ENCODE data around the gene ELMO1.

GRCh38 chr7:36865019-36865418, 583.6 kb downstream of the ELMO1 start:
- TF ChIP-seq, protein P1, sequence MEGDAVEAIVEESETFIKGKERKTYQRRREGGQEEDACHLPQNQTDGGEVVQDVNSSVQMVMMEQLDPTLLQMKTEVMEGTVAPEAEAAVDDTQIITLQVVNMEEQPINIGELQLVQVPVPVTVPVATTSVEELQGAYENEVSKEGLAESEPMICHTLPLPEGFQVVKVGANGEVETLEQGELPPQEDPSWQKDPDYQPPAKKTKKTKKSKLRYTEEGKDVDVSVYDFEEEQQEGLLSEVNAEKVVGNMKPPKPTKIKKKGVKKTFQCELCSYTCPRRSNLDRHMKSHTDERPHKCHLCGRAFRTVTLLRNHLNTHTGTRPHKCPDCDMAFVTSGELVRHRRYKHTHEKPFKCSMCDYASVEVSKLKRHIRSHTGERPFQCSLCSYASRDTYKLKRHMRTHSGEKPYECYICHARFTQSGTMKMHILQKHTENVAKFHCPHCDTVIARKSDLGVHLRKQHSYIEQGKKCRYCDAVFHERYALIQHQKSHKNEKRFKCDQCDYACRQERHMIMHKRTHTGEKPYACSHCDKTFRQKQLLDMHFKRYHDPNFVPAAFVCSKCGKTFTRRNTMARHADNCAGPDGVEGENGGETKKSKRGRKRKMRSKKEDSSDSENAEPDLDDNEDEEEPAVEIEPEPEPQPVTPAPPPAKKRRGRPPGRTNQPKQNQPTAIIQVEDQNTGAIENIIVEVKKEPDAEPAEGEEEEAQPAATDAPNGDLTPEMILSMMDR (IDR thresholded peaks at IDR 0.05; ENCODE audit: low read depth, low read length, poor library complexity, severe bottlenecking) = no peak
- TF ChIP-seq EZH2phosphoT487 (IDR thresholded peaks at IDR 0.05; ENCODE audit: borderline replicate concordance, low read length) = no peak
